HG02884 (cell line): ENCODE data around the gene GPC6.

Experiments used
- ATAC-seq: cut with Tn5 transposase; IDR thresholded peaks from one replicate; pipeline ENCODE4 v1.9.1; 2021; ENCODE audit warnings: mild to moderate bottlenecking, moderate library complexity; ENCODE audit not compliant: unreplicated experiment

GPC6 gene

DNA sequence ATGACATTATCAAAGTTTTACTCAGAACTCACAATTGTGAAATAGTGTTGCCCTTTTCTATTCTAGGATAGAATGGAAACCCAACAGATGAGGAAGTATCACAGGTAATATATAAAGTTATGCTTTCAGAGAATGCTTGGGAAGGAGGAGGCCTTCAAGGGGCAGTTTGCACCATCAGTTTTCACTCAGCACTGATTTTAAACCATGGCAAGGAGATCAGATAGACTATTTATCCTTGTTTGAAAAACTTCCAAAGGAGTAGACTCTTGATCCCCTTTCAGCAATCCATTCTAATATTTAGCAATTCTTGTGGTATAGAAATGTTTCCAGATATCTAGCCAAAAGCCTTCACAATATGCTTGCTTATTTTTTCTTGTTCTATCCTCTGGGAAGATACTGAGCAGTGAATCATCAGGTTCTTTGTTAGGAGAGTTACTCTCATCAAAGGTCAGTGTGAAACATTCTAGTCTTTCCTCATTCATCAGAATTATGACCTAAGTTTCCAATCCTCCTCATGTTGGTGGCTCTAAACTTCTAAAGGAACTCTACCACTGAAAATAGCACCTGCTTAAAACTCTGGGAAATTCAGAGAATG lies 3.8 kb downstream of the GPC6 start:
- ATAC-seq = no peak

DNA sequence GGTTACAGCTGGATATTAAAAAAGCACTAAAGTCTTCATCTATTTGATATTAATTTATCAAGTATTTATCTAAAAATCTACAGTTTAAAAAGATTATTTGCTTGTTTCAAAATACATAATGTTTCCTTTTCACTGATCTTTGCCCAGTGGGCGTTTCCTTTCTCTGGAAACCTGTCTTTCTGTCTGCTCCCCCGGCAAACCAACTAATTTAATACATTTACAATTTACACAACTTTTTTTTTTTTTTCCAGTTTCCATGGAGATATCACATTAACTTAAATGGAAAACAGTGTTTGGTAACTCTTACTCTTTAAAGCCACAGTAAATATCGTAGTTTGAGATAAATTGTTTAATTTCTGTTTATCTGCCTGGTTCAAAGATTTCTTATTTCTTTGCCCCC lies 5.3 kb downstream of the GPC6 start:
- ATAC-seq = no peak

GRCh38 chr13:93233997-93234416 lies 7.4 kb downstream of the GPC6 start:
- no peak for ATAC-seq

GRCh38 chr13:93234459-93234858 lies 7.9 kb downstream of the GPC6 start:
- ATAC-seq = no peak

DNA sequence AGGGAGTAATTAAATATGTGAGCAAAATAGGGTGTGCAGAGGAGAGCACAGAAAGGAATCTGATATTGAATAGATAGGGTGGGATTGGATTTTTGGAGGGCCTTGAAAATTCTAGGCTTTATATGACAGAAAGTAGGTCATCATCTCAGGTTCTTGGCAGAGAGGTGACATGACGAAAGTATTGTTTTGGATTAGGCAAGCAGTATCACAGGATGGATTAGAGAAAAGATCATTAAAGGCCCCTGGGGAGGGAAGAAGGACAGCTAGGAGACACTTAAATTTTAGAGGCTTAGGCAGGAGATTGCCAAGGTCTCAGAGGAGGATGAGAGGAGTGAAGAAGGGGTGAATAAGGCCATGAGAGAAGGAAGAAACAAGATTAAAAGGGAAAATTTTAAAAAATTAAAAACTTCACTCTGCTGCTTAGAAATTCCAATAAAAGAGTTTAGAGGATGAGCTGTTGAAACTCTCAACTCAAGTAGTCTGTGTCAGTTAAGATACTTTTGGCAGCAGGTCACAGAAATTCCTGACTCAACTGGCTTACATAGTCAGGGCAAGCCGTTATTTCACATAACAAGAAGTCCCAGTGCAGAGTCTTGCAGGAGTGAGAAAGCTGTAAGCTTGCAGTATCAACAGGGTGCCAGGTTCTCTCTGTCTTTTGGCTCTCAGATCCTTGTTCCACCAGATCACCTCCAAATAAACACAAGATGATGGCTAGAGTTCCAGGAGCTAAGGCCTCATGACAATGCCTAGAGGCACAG lies 8.8 kb downstream of the GPC6 start:
- no peak for ATAC-seq

GRCh38 chr13:93238711-93239110 lies 12.1 kb downstream of the GPC6 start:
- ATAC-seq = no peak

DNA sequence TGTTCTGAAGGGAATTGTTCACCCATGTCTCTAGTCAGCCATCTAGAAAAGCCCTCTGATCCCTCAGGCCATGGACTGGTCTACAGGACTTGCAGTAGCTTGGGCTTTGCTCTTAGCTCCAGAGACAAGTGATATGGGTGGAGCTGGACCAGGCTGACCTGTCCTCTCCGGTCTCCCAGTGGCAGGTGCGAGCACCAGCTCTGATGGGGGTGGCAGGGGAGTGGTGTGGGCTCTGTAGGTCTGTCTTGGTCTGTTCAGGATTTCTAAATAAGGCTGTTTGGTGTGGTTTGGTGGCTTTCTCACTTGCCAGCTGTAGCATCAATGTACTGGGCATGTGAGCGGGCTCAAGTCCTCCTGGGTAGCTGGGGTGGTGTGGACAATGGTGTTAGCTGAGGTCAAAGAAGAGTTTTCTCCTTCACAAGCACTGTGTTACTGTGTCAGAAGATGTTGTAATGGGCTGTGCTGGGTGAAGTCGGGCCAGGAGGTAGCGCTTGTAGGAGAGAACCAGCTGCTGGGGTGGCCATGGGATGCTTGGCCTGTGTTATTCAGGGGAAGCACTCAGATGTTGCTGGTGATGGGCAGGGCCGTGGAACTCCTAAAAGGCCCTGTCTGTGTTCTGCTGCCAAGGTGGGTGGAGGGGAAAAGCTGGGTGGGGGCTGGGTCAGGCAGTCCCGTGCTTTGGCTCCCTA lies 16.9 kb downstream of the GPC6 start:
- ATAC-seq = no peak

GRCh38 chr13:93244141-93244917 lies 17.7 kb downstream of the GPC6 start:
- ATAC-seq = no peak

DNA sequence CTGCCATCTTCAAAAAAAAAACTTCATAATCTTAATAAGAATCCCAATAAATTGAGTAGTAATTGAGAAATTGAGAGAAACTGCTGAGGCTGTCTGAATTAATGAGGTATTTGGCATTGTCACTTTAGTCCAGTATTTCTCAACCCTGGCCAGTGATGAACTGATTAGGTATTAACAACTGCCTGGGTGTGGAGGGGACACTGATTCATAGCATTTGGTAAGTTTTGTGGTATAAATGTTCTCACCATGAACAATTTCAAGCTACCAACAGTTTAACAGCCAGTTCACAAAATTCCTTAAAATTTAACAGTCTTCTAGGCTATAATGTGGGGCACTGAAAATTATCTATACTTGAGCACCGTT lies 18.3 kb downstream of the GPC6 start:
- no peak for ATAC-seq

GRCh38 chr13:93246069-93246468 lies 19.5 kb downstream of the GPC6 start:
- ATAC-seq = no peak

GRCh38 chr13:93248627-93249047 lies 22.0 kb downstream of the GPC6 start:
- ATAC-seq = no peak

DNA sequence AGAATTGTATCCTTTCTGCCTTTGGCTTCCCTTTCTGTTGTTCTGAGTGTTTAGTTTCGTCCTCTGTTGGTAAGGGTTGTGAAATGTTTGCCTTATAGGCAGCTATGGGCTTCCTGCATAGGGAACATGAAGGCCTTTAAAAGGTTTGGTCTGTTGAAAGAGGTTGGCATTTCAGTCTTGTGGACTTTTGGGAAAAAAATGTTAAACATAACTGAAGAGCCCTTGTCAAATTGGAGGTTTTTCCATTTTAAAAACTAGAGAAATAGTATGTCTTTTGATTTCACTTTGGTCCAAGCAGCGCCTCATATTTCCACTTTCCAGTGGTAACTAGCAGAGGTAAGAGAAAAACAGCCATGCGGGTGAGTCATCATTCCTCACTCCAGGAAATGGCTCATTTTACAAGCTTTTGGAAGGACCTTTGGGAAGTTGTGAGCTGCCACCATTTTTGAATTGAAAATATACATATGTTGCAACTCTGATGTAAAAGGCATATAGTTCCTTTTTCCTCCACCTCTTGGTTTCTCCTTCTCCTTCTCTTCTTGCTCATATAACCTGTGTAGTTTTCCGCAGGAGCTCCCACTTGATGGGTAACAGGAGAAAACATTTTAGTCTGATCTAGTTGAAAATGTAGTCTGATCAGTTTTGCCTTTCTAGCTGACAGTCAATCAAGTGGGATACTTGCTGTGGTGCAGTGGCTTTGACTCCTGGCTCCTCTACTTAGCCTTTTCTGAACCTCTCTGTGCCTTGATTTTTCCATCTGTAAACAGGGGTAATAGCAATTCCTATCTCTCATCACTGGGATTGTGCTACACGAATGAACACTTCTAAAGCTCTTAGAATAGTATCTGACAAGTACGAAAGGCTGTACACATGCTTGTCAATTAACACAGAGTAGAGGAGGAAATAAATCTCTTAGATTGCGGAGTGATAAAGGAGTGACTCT lies 23.0 kb downstream of the GPC6 start:
- ATAC-seq = no peak

DNA sequence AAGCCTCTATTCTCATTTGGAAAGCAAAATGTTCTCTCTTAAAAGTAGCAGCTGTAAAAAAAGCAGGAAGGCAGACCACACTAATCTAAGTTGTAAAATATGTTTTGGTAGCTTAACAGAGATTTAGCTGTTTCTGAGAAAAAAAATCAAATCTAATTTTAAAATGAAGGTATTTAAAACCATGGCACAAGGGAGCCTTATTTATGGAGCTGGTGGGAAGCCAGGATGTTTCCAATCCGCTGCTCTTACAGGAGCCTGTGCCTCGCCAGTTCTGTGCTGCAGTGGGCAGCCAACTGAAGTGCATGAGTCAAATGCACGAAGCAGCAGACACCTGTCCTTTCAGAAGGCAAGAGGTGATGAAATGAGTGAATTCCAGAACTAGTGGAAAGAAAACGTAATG lies 28.2 kb downstream of the GPC6 start:
- ATAC-seq = no peak

- ATAC-seq = no peak
Measured at GRCh38 chr13:93256998-93257397, 30.4 kb downstream of the GPC6 start.

- no peak for ATAC-seq
Measured at GRCh38 chr13:93259527-93260080, 33.0 kb downstream of the GPC6 start.

DNA sequence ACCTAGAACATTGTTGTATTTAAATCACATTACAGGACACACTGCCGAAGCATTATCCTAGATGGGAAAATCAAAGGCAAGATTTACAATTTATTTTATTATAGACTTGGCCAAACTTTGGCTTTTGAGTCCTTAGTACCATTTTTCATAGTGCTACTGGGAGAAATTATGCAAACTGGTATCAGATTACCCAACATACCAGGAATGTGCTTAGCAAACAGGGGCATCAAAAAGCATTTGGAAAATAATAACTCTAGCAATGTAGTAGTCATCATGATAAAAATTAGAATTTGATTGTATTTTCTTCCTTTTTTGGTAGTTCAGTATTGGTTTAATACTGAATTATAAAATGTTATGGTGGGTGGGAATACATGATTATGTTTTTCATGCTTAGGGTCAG lies 34.0 kb downstream of the GPC6 start:
- no peak for ATAC-seq

DNA sequence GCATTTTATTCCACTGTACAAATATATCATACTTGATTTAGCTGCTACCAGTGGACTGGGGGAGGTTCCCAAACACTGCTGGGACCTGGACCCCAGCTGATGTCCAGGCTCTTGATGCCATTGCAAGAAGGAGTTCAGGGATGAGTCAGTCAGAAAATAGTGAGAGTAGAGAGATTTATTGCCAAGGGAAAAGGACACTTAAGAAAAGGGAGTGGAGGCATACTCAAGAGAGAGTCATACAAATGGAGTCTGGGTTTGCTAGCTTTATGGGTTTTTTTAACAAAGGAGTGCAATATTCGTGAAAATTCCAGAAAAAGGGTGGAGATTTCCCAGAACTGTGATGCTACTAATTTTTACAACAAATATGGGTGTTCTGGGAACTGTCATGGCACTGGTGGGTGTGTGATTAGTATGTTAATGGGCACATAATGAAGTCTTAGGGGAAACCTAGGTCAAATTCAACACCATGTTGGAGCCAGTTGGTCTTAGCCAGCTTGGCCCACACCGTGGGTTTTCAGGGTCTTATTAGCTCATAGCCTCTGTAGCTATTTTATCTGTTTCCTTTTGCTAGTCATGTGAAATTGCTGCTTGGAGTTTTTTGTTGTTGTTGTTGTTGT lies 36.2 kb downstream of the GPC6 start:
- no peak for ATAC-seq

DNA sequence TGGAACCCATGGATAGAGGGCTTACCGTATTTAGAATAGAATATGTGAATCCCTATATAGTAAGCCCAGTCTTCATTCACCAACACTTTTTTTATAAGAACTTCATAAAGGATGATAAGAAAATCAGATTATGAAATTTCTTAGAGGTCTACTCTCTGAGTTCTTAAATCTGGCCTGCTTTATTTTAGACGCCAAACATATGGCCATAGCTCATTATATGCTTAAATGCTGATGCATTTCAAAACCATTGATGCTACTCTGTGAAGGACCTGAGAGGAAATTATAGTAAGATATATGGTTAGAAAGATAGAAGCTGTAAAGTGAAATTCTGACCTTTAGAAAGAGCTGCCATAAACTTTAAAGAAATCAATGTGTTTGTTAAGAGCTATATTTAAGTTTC lies 38.3 kb downstream of the GPC6 start:
- no peak for ATAC-seq

DNA sequence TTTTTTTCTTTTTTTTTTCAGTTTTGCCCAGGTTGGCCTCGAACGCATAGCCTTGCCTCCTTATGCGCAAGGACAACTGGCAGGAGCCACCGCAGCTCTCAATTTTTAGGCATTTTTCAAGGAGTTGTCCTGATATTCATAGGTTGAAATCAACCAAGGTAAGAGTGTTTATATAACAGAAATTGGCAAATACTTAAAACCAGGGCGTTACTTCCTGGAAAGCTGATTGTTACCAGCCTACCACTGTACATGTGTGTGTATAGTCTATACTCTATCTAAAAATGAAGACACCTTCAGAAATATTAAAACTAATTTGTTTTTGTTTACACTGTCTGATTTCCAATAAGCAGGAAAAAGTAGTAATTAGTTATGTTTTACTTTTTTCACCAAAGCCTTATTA lies 39.2 kb downstream of the GPC6 start:
- ATAC-seq = no peak

DNA sequence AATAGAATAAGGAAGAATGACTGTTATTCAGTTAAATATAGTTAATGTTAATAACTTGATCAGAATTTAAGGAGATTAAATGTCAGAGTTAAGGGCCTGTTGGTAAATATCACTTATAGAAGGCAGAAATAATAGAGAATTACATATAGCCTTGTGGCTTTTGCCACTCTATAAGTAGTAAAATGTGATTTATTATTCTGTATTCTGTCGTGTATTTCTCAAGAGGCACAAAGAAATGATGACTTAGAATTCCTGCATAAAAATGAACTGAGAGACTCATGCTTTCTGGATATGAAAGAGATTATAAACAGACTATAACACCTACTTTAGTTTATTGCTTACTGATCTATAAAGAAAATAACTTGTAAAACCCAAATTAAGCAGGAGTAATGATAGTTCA lies 40.1 kb downstream of the GPC6 start:
- no peak for ATAC-seq
